RWPE2 (cell line): ENCODE measurements around the gene DCLRE1B.

ENCODE experiments used
- ATAC-seq: fragments of 200-7000 bp; cut with Tn5 transposase; 3 replicates; pipeline ENCODE4 v1.9.1; 2021; ENCODE audit warnings: low read depth
- DNase-seq: peaks from one replicate; pipeline ENCODE4 v3.0.0-alpha.2; 2020; ENCODE audit warnings: low spot score
- H3K27ac ChIP-seq: fragments of 450-650 bp; 2 replicates; pipeline ENCODE4 v1.5.1; 2017; ENCODE audit warnings: mild to moderate bottlenecking; ENCODE audit not compliant: poor library complexity, severe bottlenecking
- H3K27me3 ChIP-seq: fragments of 250-450 bp; sonication (Bioruptor Pico); 2 replicates; pipeline ENCODE4 v1.5.1; 2021; ENCODE audit warnings: mild to moderate bottlenecking, moderate library complexity; ENCODE audit not compliant: insufficient read depth, poor library complexity, severe bottlenecking
- H3K36me3 ChIP-seq: fragments of 250-450 bp; sonication (Bioruptor Pico); 2 replicates; pipeline ENCODE4 v1.5.1; 2020; ENCODE audit warnings: low read depth, mild to moderate bottlenecking, moderate library complexity
- H3K4me1 ChIP-seq: fragments of 250-450 bp; sonication (Bioruptor Pico); 2 replicates; pipeline ENCODE4 v1.5.1; 2021; ENCODE audit warnings: mild to moderate bottlenecking, moderate library complexity; ENCODE audit not compliant: insufficient read depth, poor library complexity, severe bottlenecking
- H3K4me3 ChIP-seq: fragments of 250-450 bp; sonication (Bioruptor Pico); 2 replicates; pipeline ENCODE4 v1.5.1; 2021; ENCODE audit warnings: mild to moderate bottlenecking, moderate library complexity; ENCODE audit not compliant: severe bottlenecking
- H3K9me3 ChIP-seq: fragments of 250-450 bp; sonication (Bioruptor Pico); 2 replicates; pipeline ENCODE4 v1.5.1; 2021; ENCODE audit warnings: mild to moderate bottlenecking, moderate library complexity; ENCODE audit not compliant: severe bottlenecking
- CTCF ChIP-seq: fragments of 450-650 bp; IDR thresholded peaks from one replicate; pipeline ENCODE4 v1.5.1; 2017; ENCODE audit warnings: mild to moderate bottlenecking, moderate library complexity; ENCODE audit not compliant: poor library complexity, severe bottlenecking

The DCLRE1B gene

DNA sequence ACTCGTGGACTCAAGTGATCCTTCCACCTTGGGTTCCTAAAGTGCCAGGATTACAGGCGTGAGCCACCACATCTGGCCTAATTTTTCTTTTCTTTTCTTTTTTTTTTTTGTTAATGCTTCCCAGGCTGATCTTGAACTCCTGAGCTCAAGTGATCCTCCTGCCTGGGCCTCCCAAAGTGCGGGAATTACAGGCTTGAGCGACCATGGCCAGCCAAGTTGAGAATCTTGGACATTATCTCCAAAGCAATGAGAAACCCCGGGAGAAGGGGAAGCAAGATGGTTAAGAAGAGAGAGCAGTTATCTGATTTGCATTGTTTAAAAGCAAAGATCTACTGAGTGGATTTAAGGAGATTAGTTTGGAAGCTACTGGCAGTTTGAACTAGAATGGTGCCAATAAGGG is 33.1 kb downstream of the DCLRE1B start:
- TF ChIP-seq CTCF: no peak
- ATAC-seq: no peak
- no peak for DNase-seq
- no peaks in the 10 kb centered on the region for H3K27me3 ChIP-seq
- peaks cover 30% of the 10 kb centered on the region for H3K36me3 ChIP-seq
- no peak overlapping the region for H3K4me3 ChIP-seq
- H3K27ac ChIP-seq: no peak overlapping the region
- H3K9me3 ChIP-seq: no peaks in the 10 kb centered on the region
- peaks cover 3% of the 10 kb centered on the region for H3K4me1 ChIP-seq

DNA sequence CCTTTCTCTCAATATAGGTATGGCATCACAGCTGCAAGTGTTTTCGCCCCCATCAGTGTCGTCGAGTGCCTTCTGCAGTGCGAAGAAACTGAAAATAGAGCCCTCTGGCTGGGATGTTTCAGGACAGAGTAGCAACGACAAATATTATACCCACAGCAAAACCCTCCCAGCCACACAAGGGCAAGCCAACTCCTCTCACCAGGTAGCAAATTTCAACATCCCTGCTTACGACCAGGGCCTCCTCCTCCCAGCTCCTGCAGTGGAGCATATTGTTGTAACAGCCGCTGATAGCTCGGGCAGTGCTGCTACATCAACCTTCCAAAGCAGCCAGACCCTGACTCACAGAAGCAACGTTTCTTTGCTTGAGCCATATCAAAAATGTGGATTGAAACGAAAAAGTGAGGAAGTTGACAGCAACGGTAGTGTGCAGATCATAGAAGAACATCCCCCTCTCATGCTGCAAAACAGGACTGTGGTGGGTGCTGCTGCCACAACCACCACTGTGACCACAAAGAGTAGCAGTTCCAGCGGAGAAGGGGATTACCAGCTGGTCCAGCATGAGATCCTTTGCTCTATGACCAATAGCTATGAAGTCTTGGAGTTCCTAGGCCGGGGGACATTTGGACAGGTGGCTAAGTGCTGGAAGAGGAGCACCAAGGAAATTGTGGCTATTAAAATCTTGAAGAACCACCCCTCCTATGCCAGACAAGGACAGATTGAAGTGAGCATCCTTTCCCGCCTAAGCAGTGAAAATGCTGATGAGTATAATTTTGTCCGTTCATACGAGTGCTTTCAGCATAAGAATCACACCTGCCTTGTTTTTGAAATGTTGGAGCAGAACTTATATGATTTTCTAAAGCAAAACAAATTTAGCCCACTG is 35.5 kb downstream of the DCLRE1B start:
- no peak overlapping the region for H3K27ac ChIP-seq
- no peak for TF ChIP-seq CTCF
- ATAC-seq (no peak), DNase-seq (no peak)
- H3K27me3 ChIP-seq: no peaks in the 10 kb centered on the region
- no peak overlapping the region for H3K4me3 ChIP-seq
- peaks cover 3% of the 10 kb centered on the region for H3K4me1 ChIP-seq
- H3K9me3 ChIP-seq: peaks cover 2% of the 10 kb centered on the region
- H3K36me3 ChIP-seq: peaks cover 39% of the 10 kb centered on the region

GRCh38 chr1:113941245-113941559 is 36.1 kb downstream of the DCLRE1B start:
- DNase-seq (no peak), ATAC-seq (no peak)
- TF ChIP-seq CTCF: no peak
- Histone ChIP-seq H3K27me3 (no peaks in the 10 kb centered on the region), H3K36me3 (peaks cover 43% of the 10 kb centered on the region), H3K9me3 (peaks cover 3% of the 10 kb centered on the region), H3K4me3 (no peak overlapping the region), H3K27ac (no peak overlapping the region), H3K4me1 (peaks cover 3% of the 10 kb centered on the region)

DNA sequence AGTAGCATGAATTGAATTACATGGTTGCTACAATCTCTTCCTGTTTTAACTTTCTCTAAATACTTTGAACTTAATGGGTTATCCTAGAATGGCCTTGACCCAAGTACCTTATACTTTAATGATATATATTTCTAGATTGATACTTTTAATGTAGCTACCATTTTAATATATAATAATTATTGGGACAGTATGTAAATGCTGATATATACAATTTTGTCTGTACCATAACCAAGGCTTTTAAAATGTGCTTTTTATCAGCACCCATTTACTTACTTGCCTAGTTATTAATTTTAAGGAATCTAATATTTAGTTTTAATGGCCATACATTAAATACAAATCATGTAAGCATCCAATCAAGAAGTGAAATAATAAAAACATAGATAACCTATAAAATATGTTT is 37.4 kb downstream of the DCLRE1B start:
- no peak overlapping the region for H3K27ac ChIP-seq
- ATAC-seq (no peak), DNase-seq (no peak)
- no peaks in the 10 kb centered on the region for H3K27me3 ChIP-seq
- no peaks in the 10 kb centered on the region for H3K4me1 ChIP-seq
- H3K36me3 ChIP-seq: peaks cover 43% of the 10 kb centered on the region
- TF ChIP-seq CTCF: no peak
- H3K4me3 ChIP-seq: no peak overlapping the region
- peaks cover 3% of the 10 kb centered on the region for H3K9me3 ChIP-seq
